Measurements from ENCODE around the gene CCAR1. TPM values are rescaled to one million over a fixed set of nuclear protein-coding genes. Genes with fewer than 3 reads are reported as not detected.

Gene CCAR1
- total and polyA plus RNA-seq, 2 of the 4 experiments (the other 2 are of a cell fraction): 35.1 to 60.8 TPM

DNA sequence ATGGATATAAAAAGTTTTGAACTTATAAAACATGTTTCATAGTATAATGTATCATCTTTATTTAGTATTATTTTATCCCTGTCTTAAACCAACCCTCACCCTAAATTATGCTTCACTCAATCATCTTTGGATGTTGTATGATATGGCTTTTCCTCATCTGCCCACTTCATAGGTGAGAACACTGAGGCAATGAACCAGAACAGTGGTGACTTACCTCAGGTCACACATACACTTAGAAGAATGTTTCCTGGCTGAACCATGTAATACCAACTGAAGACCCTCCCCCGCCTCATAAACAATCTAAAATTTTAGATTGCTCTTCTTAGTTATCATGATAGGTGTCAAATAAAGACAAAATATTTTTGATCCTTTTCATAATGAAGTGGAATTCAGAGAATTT, 83.7 kb downstream of the CCAR1 start:
- H2BK15ac ChIP-seq (ENCODE audit: low read depth, low read length): no peak overlapping the region
- H4K5ac ChIP-seq (ENCODE audit: low read depth, low read length): no peak overlapping the region
- peaks cover under 1% of the 10 kb centered on the region; the same call in 1 of the 2 replicates for H3K4me1 ChIP-seq (ENCODE audit: control insufficient read depth, insufficient read depth, low read length)
- H3K4ac ChIP-seq (ENCODE audit: low read depth, low read length): no peak overlapping the region
- H4K20me1 ChIP-seq (ENCODE audit: insufficient read depth, low read length): no peaks in the 10 kb centered on the region
- DNase-seq: no peak
- no peak overlapping the region for H2BK20ac ChIP-seq (ENCODE audit: low read depth, low read length)
- no peak for TF ChIP-seq MAFK (IDR thresholded peaks at IDR 0.05; ENCODE audit: low read depth, low read length)
- no peak for TF ChIP-seq SMC3 (IDR thresholded peaks at IDR 0.05; ENCODE audit: low read depth, low read length)
- TF ChIP-seq RCOR1 (IDR thresholded peaks at IDR 0.05; ENCODE audit: insufficient replicate concordance, low read length): no peak
- no peak for TF ChIP-seq FOS (IDR thresholded peaks at IDR 0.05; ENCODE audit: low read depth, low read length)
- TF ChIP-seq MXI1 (IDR thresholded peaks at IDR 0.05; ENCODE audit: borderline replicate concordance, low read depth, low read length): no peak
- no peak for TF ChIP-seq RAD21 (IDR thresholded peaks at IDR 0.05; ENCODE audit: low read length)
- TF ChIP-seq, protein P1, sequence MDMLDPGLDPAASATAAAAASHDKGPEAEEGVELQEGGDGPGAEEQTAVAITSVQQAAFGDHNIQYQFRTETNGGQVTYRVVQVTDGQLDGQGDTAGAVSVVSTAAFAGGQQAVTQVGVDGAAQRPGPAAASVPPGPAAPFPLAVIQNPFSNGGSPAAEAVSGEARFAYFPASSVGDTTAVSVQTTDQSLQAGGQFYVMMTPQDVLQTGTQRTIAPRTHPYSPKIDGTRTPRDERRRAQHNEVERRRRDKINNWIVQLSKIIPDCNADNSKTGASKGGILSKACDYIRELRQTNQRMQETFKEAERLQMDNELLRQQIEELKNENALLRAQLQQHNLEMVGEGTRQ (IDR thresholded peaks at IDR 0.05; ENCODE audit: low read depth, low read length): no peak
- TF ChIP-seq POLR2A (IDR thresholded peaks at IDR 0.05; ENCODE audit: low read depth, low read length): no peak
- TF ChIP-seq, protein P2, sequence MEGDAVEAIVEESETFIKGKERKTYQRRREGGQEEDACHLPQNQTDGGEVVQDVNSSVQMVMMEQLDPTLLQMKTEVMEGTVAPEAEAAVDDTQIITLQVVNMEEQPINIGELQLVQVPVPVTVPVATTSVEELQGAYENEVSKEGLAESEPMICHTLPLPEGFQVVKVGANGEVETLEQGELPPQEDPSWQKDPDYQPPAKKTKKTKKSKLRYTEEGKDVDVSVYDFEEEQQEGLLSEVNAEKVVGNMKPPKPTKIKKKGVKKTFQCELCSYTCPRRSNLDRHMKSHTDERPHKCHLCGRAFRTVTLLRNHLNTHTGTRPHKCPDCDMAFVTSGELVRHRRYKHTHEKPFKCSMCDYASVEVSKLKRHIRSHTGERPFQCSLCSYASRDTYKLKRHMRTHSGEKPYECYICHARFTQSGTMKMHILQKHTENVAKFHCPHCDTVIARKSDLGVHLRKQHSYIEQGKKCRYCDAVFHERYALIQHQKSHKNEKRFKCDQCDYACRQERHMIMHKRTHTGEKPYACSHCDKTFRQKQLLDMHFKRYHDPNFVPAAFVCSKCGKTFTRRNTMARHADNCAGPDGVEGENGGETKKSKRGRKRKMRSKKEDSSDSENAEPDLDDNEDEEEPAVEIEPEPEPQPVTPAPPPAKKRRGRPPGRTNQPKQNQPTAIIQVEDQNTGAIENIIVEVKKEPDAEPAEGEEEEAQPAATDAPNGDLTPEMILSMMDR (conservative IDR thresholded peaks at IDR 0.05; ENCODE audit: low read depth, low read length): no peak
- TF ChIP-seq BHLHE40 (IDR thresholded peaks at IDR 0.05; ENCODE audit: low read depth, low read length): no peak
- TF ChIP-seq CEBPB (IDR thresholded peaks at IDR 0.05; ENCODE audit: low read depth, low read length): no peak
- TF ChIP-seq NFE2L2 (IDR thresholded peaks at IDR 0.05; ENCODE audit: low read depth, low read length): no peak
- TF ChIP-seq, protein P3, sequence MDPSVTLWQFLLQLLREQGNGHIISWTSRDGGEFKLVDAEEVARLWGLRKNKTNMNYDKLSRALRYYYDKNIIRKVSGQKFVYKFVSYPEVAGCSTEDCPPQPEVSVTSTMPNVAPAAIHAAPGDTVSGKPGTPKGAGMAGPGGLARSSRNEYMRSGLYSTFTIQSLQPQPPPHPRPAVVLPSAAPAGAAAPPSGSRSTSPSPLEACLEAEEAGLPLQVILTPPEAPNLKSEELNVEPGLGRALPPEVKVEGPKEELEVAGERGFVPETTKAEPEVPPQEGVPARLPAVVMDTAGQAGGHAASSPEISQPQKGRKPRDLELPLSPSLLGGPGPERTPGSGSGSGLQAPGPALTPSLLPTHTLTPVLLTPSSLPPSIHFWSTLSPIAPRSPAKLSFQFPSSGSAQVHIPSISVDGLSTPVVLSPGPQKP (IDR thresholded peaks at IDR 0.05; ENCODE audit: borderline replicate concordance, low read depth, low read length): no peak
- dilution Hi-C loops (cut with HindIII; ENCODE audit: low sequenced_read_pairs, unreplicated experiment) (no loop called here), intact Hi-C loops (cut with micrococcal nuclease) (loop anchor here (5.0 kb wide), 1 partner anchor 73 kb away; no protein-coding TSS in a partner anchor), in situ Hi-C loops (cut with MboI; ENCODE audit: low sequenced_read_pairs) (loop anchor here (5.0 kb wide), 1 partner anchor 93 kb away; no protein-coding TSS in a partner anchor)
- H3K36me3 ChIP-seq (ENCODE audit: control insufficient read depth, insufficient read depth, low read length): no peaks in the 10 kb centered on the region
- no peaks in the 10 kb centered on the region for H3K79me1 ChIP-seq (ENCODE audit: low read depth in 1 of 2, low read length in 2 of 2)
- H3K9me1 ChIP-seq (ENCODE audit: insufficient read depth, low read length): no peaks in the 10 kb centered on the region
- no peak overlapping the region for H2AFZ ChIP-seq (replicated peaks; ENCODE audit: low read length, poor library complexity)
- WGBS, 2 experiments (ENCODE audit: extremely low coverage in 2 of 2, insufficient read length in 1 of 2): no CpG with 5 or more reads among the region's 1 CpG
- no peaks in the 10 kb centered on the region for H3K27me3 ChIP-seq (ENCODE audit: control insufficient read depth, insufficient read depth, low read length)
- H3K27ac ChIP-seq (ENCODE audit: insufficient read depth, low read length): no peak overlapping the region
- H4K8ac ChIP-seq (ENCODE audit: low read depth in 2 of 2, low read length in 2 of 2): no peak overlapping the region
- H2BK5ac ChIP-seq (ENCODE audit: low read depth, low read length, poor library complexity, severe bottlenecking): no peak overlapping the region
- no peak overlapping the region for H3K56ac ChIP-seq (ENCODE audit: extremely low read depth, insufficient read depth, low read length)
- H3K18ac ChIP-seq (ENCODE audit: low read depth, low read length): no peak overlapping the region
- no peak overlapping the region for H2BK120ac ChIP-seq (ENCODE audit: low read depth, low read length)
- POLR2A ChIA-PET (ENCODE audit: unreplicated experiment): no interaction called here
- no peak overlapping the region for H3K4me2 ChIP-seq (ENCODE audit: low read depth, low read length)
- no peaks in the 10 kb centered on the region for H3K9me3 ChIP-seq (ENCODE audit: control insufficient read depth, insufficient read depth, low read length)
- no peak overlapping the region for H3K14ac ChIP-seq (replicated peaks; ENCODE audit: low read depth, low read length)
- H3K9ac ChIP-seq (ENCODE audit: low read depth, low read length): no peak overlapping the region
- BruUV-seq (replicated peaks): no TSS peak
- H2AK5ac ChIP-seq (ENCODE audit: low read depth, low read length): no peak overlapping the region
- CTCF ChIA-PET: no interaction called here
- no peak for ATAC-seq (ENCODE audit: low read depth)
- no peak overlapping the region for H3K4me3 ChIP-seq (ENCODE audit: insufficient read depth, low read depth, low read length)
- no peak overlapping the region for H2AK9ac ChIP-seq (replicated peaks; ENCODE audit: low read depth, low read length, poor library complexity)
- H4K91ac ChIP-seq (ENCODE audit: insufficient read depth, low read depth, low read length): no peak overlapping the region
- no peak overlapping the region for H3K23ac ChIP-seq (ENCODE audit: low read depth, low read length)

Measured in IMR-90 (cell line).